ENCODE measurements around the gene CRTC2.
"Not testable (repeated sequence)": the region's sequence is repeated elsewhere in the genome, so short reads cannot be mapped to it uniquely, and the experiment has no call there.

The CRTC2 gene

GRCh38 chr1:153929426-153929825 lies 29.0 kb downstream of the CRTC2 start:
- DNase-seq (ENCODE audit: low spot score), result peak; percentile 7

- peak; percentile 7 for DNase-seq (ENCODE audit: low spot score)
Measured at GRCh38 chr1:153928791-153929341, 29.5 kb downstream of the CRTC2 start.

GRCh38 chr1:153928245-153928644 lies 30.2 kb downstream of the CRTC2 start:
- DNase-seq (ENCODE audit: low spot score), result peak; percentile 3

GRCh38 chr1:153926405-153926804 lies 32.0 kb downstream of the CRTC2 start:
- no peak for DNase-seq (ENCODE audit: low spot score)

- DNase-seq (ENCODE audit: low spot score), result peak; percentile 98
Measured at GRCh38 chr1:153922972-153923925, 35.2 kb downstream of the CRTC2 start, which contains the start of gene GATAD2B. TSS of gene GATAD2B (minus strand) at chr1:153922972. CDS start at chr1:153828347, 94,625 bp downstream.

- no peak for DNase-seq (ENCODE audit: low spot score)
Measured at GRCh38 chr1:153922076-153922971, 36.1 kb downstream of the CRTC2 start.

GRCh38 chr1:153921803-153922075 lies 36.7 kb downstream of the CRTC2 start:
- DNase-seq (ENCODE audit: low spot score), result no peak

GRCh38 chr1:153921080-153921802 lies 37.2 kb downstream of the CRTC2 start:
- no peak for DNase-seq (ENCODE audit: low spot score)

- DNase-seq (ENCODE audit: low spot score), result no peak
Measured at GRCh38 chr1:153919876-153920852, 38.2 kb downstream of the CRTC2 start.

- no peak for DNase-seq (ENCODE audit: low spot score)
Measured at GRCh38 chr1:153916297-153916696, 42.1 kb downstream of the CRTC2 start.

GRCh38 chr1:153912349-153912748 lies 46.1 kb downstream of the CRTC2 start:
- DNase-seq (ENCODE audit: low spot score), result no peak

GRCh38 chr1:153910560-153910959 lies 47.9 kb downstream of the CRTC2 start:
- DNase-seq (ENCODE audit: low spot score), result not testable (repeated sequence)

GRCh38 chr1:153908071-153908470 lies 50.3 kb downstream of the CRTC2 start:
- DNase-seq (ENCODE audit: low spot score), result no peak

- DNase-seq (ENCODE audit: low spot score), result no peak
Measured at GRCh38 chr1:153907134-153907533, 51.3 kb downstream of the CRTC2 start.

GRCh38 chr1:153906396-153906795 lies 52.0 kb downstream of the CRTC2 start:
- DNase-seq (ENCODE audit: low spot score), result no peak

GRCh38 chr1:153905908-153906307 lies 52.5 kb downstream of the CRTC2 start:
- not testable (repeated sequence) for DNase-seq (ENCODE audit: low spot score)

- DNase-seq (ENCODE audit: low spot score), result no peak
Measured at GRCh38 chr1:153903841-153904455, 54.5 kb downstream of the CRTC2 start.

- no peak for DNase-seq (ENCODE audit: low spot score)
Measured at GRCh38 chr1:153899509-153899908, 58.9 kb downstream of the CRTC2 start.

Measured in HuH-7.5 (cell line).